Fibroblast of lung (primary cell): ENCODE results near the gene ATXN1. TPM values are rescaled to one million over a fixed set of nuclear protein-coding genes. Genes with fewer than 3 reads are reported as not detected.

Experiments
- DNase-seq, 2 donors: peaks; one replicate each; pipeline versions ENCODE4 v3.0.0 to v3.0.0-alpha.2; 2010; ENCODE audit warnings: low read depth in 2 of 2
- H2AFZ ChIP-seq: 2 replicates; pipeline ENCODE4 v1.5.1; 2012; ENCODE audit warnings: low read length, control low read depth, inconsistent platforms
- H3K27ac ChIP-seq: 2 replicates; pipeline ENCODE4 v1.5.1; 2011; ENCODE audit warnings: low read length, control low read depth; ENCODE audit not compliant: insufficient read depth
- H3K27me3 ChIP-seq: 2 replicates; pipeline ENCODE4 v1.5.1; 2011; ENCODE audit warnings: mild to moderate bottlenecking, low read length; ENCODE audit not compliant: control insufficient read depth, insufficient read depth
- H3K36me3 ChIP-seq: 2 replicates; pipeline ENCODE4 v1.5.1; 2011; ENCODE audit warnings: low read length; ENCODE audit not compliant: control insufficient read depth, insufficient read depth
- H3K4me1 ChIP-seq: 2 replicates; pipeline ENCODE4 v1.5.1; 2011; ENCODE audit warnings: low read length; ENCODE audit not compliant: control insufficient read depth, insufficient read depth; ENCODE audit errors: extremely low read depth
- H3K4me2 ChIP-seq: 2 replicates; pipeline ENCODE4 v1.5.1; 2011; ENCODE audit warnings: low read length, control low read depth; ENCODE audit not compliant: insufficient read depth; ENCODE audit errors: extremely low read depth
- H3K4me3 ChIP-seq, 4 experiments: fragments of 200-600 bp in 1 of 4; sonication (generic) in 1 of 4; replicated peaks in 1 of 4; 2 replicates each; pipeline ENCODE4 v1.5.1; 2011 to 2016; ENCODE audit warnings: low read length in 4 of 4, low read depth in 3 of 4, mild to moderate bottlenecking in 3 of 4, control low read depth in 2 of 4, inconsistent platforms in 1 of 4, mixed read lengths in 1 of 4; ENCODE audit not compliant: insufficient read depth in 1 of 4; ENCODE audit errors: control extremely low read depth in 1 of 4
- H3K79me2 ChIP-seq: 2 replicates; pipeline ENCODE4 v1.5.1; 2012; ENCODE audit warnings: mild to moderate bottlenecking, low read length, inconsistent platforms; ENCODE audit not compliant: control insufficient read depth, insufficient read depth
- H3K9ac ChIP-seq: 2 replicates; pipeline ENCODE4 v1.5.1; 2011; ENCODE audit warnings: mild to moderate bottlenecking, low read length, control low read depth; ENCODE audit not compliant: insufficient read depth
- H3K9me3 ChIP-seq: 2 replicates; pipeline ENCODE4 v1.5.1; 2012; ENCODE audit warnings: low read depth, low read length; ENCODE audit not compliant: control insufficient read depth, insufficient read depth
- H4K20me1 ChIP-seq: 2 replicates; pipeline ENCODE4 v1.5.1; 2011; ENCODE audit warnings: low read length; ENCODE audit not compliant: control insufficient read depth, insufficient read depth; ENCODE audit errors: extremely low read depth
- CTCF ChIP-seq, 2 donors: IDR thresholded peaks in 1 of 2; conservative IDR thresholded peaks in 1 of 2; 1 replicate in 1 of 2; 2 replicates in 1 of 2; pipeline ENCODE4 v1.5.1; 2011 to 2012; ENCODE audit warnings: low read length in 2 of 2, control low read depth in 1 of 2, inconsistent platforms in 1 of 2, low read depth in 1 of 2, mild to moderate bottlenecking in 1 of 2
- EZH2 ChIP-seq: IDR thresholded peaks from 2 replicates; pipeline ENCODE4 v1.5.1; 2012; ENCODE audit warnings: low read length, control low read depth, mild to moderate bottlenecking; ENCODE audit errors: missing control alignments
- polyA plus RNA-seq, 2 donors: library from polyadenylated mRNA; depleted of rRNA in 1 of 2; stranded (reverse) in 1 of 2; unstranded in 1 of 2; fragments of >200 nt; gene quantifications; 2 replicates each; pipeline ENCODE4 v1.2.1, GENCODE V29; 2011 to 2012; ENCODE audit warnings: missing spikeins in 1 of 2
- total RNA-seq: library from RNA; depleted of rRNA; stranded (reverse); fragments of >200 nt; gene quantifications from 2 replicates; pipeline ENCODE4 v1.2.1, GENCODE V29; 2014

ATXN1 gene
- total and polyA plus RNA-seq, 2 donors (not counting 1 experiment from before 2014, with no cell fraction given), result 15.8 to 40.5 TPM

GRCh38 chr6:16302721-16303552, 458.3 kb downstream of the ATXN1 start:
- Histone ChIP-seq H3K4me3 (no peak overlapping the region), H3K36me3 (no peaks in the 10 kb centered on the region), H3K79me2 (no peaks in the 10 kb centered on the region), H4K20me1 (no peaks in the 10 kb centered on the region), H2AFZ (no peak overlapping the region), H3K27me3 (no peaks in the 10 kb centered on the region), H3K9me3 (no peaks in the 10 kb centered on the region), H3K9ac (no peak overlapping the region), H3K4me1 (no peaks in the 10 kb centered on the region), H3K4me2 (no peak overlapping the region), H3K27ac (no peak overlapping the region)
- DNase-seq, result no peak
- TF ChIP-seq EZH2 (no peak), CTCF (conservative IDR thresholded peaks at IDR 0.05 in 1 of 2, IDR thresholded peaks at IDR 0.05 in 1 of 2; ENCODE audit: low read depth in 1 of 2, low read length in 2 of 2) (no peak)

- no peak overlapping the region for H3K9ac ChIP-seq
- H2AFZ ChIP-seq, result no peak overlapping the region
- no peak overlapping the region for H3K27ac ChIP-seq
- no peak for DNase-seq
- no peak for TF ChIP-seq EZH2
- no peak for TF ChIP-seq CTCF (conservative IDR thresholded peaks at IDR 0.05 in 1 of 2, IDR thresholded peaks at IDR 0.05 in 1 of 2; ENCODE audit: low read depth in 1 of 2, low read length in 2 of 2)
- no peaks in the 10 kb centered on the region for H4K20me1 ChIP-seq
- no peaks in the 10 kb centered on the region for H3K36me3 ChIP-seq
- H3K4me1 ChIP-seq, result no peaks in the 10 kb centered on the region
- H3K4me3 ChIP-seq, result no peak overlapping the region
- H3K4me2 ChIP-seq, result no peak overlapping the region
- H3K9me3 ChIP-seq, result no peaks in the 10 kb centered on the region
- no peaks in the 10 kb centered on the region for H3K79me2 ChIP-seq
- H3K27me3 ChIP-seq, result no peaks in the 10 kb centered on the region
Measured at GRCh38 chr6:16301511-16301910, 459.7 kb downstream of the ATXN1 start.

GRCh38 chr6:16299861-16300260, 461.4 kb downstream of the ATXN1 start:
- Histone ChIP-seq H3K9ac (no peak overlapping the region), H3K27me3 (no peaks in the 10 kb centered on the region), H3K79me2 (no peaks in the 10 kb centered on the region), H3K4me3 (no peak overlapping the region), H3K36me3 (no peaks in the 10 kb centered on the region), H3K4me2 (no peak overlapping the region), H2AFZ (no peak overlapping the region), H3K27ac (no peak overlapping the region), H3K9me3 (no peaks in the 10 kb centered on the region), H4K20me1 (no peaks in the 10 kb centered on the region), H3K4me1 (no peaks in the 10 kb centered on the region)
- DNase-seq, result no peak
- no peak for TF ChIP-seq EZH2
- TF ChIP-seq CTCF (conservative IDR thresholded peaks at IDR 0.05 in 1 of 2, IDR thresholded peaks at IDR 0.05 in 1 of 2; ENCODE audit: low read depth in 1 of 2, low read length in 2 of 2), result no peak
